Measurements from ENCODE around the gene OPRL1. TPM values are rescaled to one million over a fixed set of nuclear protein-coding genes. Genes with fewer than 3 reads are reported as not detected.

OPRL1 gene
- polyA plus RNA-seq, 3 donors = 7.0 to 9.0 (median 8.8) TPM

DNA sequence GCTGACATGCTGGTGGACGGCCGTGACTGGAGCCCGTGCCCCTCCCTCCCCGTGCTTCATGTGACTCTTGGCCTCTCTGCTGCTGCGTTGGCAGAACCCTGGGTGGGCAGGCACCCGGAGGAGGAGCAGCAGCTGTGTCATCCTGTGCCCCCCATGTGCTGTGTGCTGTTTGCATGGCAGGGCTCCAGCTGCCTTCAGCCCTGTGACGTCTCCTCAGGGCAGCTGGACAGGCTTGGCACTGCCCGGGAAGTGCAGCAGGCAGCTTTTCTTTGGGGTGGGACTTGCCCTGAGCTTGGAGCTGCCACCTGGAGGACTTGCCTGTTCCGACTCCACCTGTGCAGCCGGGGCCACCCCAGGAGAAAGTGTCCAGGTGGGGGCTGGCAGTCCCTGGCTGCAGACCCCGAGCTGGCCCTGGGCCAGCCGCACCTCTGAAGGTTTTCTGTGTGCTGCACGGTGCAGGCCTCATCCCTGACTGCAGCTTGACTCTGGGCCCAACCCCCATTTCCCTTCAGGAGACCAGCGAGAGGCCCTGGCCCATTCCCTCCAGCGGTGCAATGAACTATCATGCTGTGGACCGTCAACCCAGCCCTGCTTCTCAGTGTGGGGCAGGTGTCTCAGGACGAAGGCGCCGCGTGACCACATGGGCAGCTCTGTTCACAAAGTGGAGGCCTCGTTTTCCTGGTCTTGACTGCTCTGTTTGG is 19.4 kb downstream of the OPRL1 start:
- Histone ChIP-seq H3K4me1 (ENCODE audit: control insufficient read depth in 1 of 2, insufficient read depth in 2 of 2, low read length in 2 of 2) (peaks cover 4 to 7% of the 10 kb centered on the region in 2 donors), H2AFZ (ENCODE audit: insufficient read depth, low read depth, low read length, poor library complexity, severe bottlenecking) (no peak overlapping the region), H3K79me2 (ENCODE audit: insufficient read depth, low read length) (no peaks in the 10 kb centered on the region), H3K36me3 (replicated peaks in 1 of 2; ENCODE audit: control insufficient read depth in 1 of 2, insufficient read depth in 2 of 2, low read length in 2 of 2) (peaks cover 41 to 51% of the 10 kb centered on the region in 2 donors), H3K9ac (ENCODE audit: insufficient read depth, low read length, poor library complexity, severe bottlenecking) (no peak overlapping the region), H3K4me2 (replicated peaks; ENCODE audit: extremely low read depth, low read length, poor library complexity, severe bottlenecking) (no peak overlapping the region), H3K4me3 (replicated peaks in 1 of 3; ENCODE audit: low read depth in 2 of 3, low read length in 3 of 3) (no peak overlapping the region), H3K27ac (ENCODE audit: low read depth in 1 of 2, low read length in 2 of 2) (no peak overlapping the region), H3K27me3 (ENCODE audit: control insufficient read depth in 2 of 2, insufficient read depth in 2 of 2, low read length in 2 of 2) (peaks cover 6 to 33% of the 10 kb centered on the region in 2 donors), H4K20me1 (ENCODE audit: insufficient read depth, low read length) (peaks cover 20% of the 10 kb centered on the region), H3K9me3 (replicated peaks in 1 of 2; ENCODE audit: control insufficient read depth in 1 of 2, insufficient read depth in 1 of 2, low read length in 2 of 2) (no peaks in the 10 kb centered on the region)
- H3K4me3 Mint-ChIP-seq = no peak overlapping the region
- intact Hi-C loops (cut with micrococcal nuclease) = no loop called here
- H3K4me1 Mint-ChIP-seq = peaks cover 6% of the 10 kb centered on the region
- peaks cover 30 to 37% (median 33%) of the 10 kb centered on the region in 3 donors for H3K27me3 Mint-ChIP-seq (ENCODE audit: low read depth in 3 of 3)
- H3K9me3 Mint-ChIP-seq = peaks cover 2 to 12% (median 5%) of the 10 kb centered on the region in 7 donors
- H3K36me3 Mint-ChIP-seq = peaks cover 45 to 53% of the 10 kb centered on the region in 2 donors
- WGBS (ENCODE audit: insufficient coverage) = 93% methylated on average over 16 of the region's 21 CpGs
- TF ChIP-seq, protein P1, sequence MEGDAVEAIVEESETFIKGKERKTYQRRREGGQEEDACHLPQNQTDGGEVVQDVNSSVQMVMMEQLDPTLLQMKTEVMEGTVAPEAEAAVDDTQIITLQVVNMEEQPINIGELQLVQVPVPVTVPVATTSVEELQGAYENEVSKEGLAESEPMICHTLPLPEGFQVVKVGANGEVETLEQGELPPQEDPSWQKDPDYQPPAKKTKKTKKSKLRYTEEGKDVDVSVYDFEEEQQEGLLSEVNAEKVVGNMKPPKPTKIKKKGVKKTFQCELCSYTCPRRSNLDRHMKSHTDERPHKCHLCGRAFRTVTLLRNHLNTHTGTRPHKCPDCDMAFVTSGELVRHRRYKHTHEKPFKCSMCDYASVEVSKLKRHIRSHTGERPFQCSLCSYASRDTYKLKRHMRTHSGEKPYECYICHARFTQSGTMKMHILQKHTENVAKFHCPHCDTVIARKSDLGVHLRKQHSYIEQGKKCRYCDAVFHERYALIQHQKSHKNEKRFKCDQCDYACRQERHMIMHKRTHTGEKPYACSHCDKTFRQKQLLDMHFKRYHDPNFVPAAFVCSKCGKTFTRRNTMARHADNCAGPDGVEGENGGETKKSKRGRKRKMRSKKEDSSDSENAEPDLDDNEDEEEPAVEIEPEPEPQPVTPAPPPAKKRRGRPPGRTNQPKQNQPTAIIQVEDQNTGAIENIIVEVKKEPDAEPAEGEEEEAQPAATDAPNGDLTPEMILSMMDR (IDR thresholded peaks at IDR 0.05) = no peak
- H3K27ac Mint-ChIP-seq = no peak overlapping the region
- no peak for DNase-seq

DNA sequence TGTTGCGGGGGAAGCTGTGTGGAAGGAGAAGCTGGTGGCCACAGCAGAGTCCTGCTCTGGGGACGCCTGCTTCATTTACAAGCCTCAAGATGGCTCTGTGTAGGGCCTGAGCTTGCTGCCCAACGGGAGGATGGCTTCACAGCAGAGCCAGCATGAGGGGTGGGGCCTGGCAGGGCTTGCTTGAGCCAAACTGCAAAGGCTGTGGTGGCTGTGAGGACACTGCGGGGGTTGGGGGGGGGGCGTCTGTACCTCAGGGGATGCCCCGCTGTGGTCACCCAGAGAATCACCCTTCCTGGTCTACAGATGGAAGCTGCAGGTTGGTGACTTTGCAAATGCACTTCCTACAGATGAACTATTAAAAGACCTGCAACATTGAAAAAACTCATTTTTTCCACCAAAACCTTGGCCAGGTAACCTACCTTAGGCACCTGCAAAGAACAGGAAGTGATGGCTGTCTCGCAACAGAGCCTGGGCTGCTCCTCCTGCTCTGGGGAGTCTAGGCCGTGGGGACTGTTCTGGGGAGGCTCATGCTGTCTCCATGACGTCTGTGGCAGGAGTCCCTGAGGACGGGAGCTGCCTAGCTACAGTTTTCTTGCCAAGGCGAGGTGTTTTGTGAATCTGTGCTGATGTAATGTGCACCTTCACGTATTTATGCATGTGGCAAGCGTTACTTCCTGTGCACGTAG is 20.1 kb downstream of the OPRL1 start:
- H3K27ac Mint-ChIP-seq = no peak overlapping the region
- H3K36me3 Mint-ChIP-seq = peaks cover 45 to 53% of the 10 kb centered on the region in 2 donors
- Histone ChIP-seq H3K9me3 (replicated peaks in 1 of 2; ENCODE audit: control insufficient read depth in 1 of 2, insufficient read depth in 1 of 2, low read length in 2 of 2) (no peaks in the 10 kb centered on the region), H3K79me2 (ENCODE audit: insufficient read depth, low read length) (no peaks in the 10 kb centered on the region), H3K4me1 (ENCODE audit: control insufficient read depth in 1 of 2, insufficient read depth in 2 of 2, low read length in 2 of 2) (peaks cover 4 to 7% of the 10 kb centered on the region in 2 donors), H3K27me3 (ENCODE audit: control insufficient read depth in 2 of 2, insufficient read depth in 2 of 2, low read length in 2 of 2) (peaks cover 6 to 33% of the 10 kb centered on the region in 2 donors), H3K36me3 (replicated peaks in 1 of 2; ENCODE audit: control insufficient read depth in 1 of 2, insufficient read depth in 2 of 2, low read length in 2 of 2) (peaks cover 41 to 51% of the 10 kb centered on the region in 2 donors), H4K20me1 (ENCODE audit: insufficient read depth, low read length) (peaks cover 20% of the 10 kb centered on the region), H3K27ac (ENCODE audit: low read depth in 1 of 2, low read length in 2 of 2) (no peak overlapping the region), H3K9ac (ENCODE audit: insufficient read depth, low read length, poor library complexity, severe bottlenecking) (no peak overlapping the region), H2AFZ (ENCODE audit: insufficient read depth, low read depth, low read length, poor library complexity, severe bottlenecking) (no peak overlapping the region), H3K4me3 (replicated peaks in 1 of 3; ENCODE audit: low read depth in 2 of 3, low read length in 3 of 3) (no peak overlapping the region), H3K4me2 (replicated peaks; ENCODE audit: extremely low read depth, low read length, poor library complexity, severe bottlenecking) (no peak overlapping the region)
- H3K4me1 Mint-ChIP-seq = peaks cover 6% of the 10 kb centered on the region
- TF ChIP-seq, protein P1 (IDR thresholded peaks at IDR 0.05) = no peak
- DNase-seq = no peak
- no peak overlapping the region for H3K4me3 Mint-ChIP-seq
- peaks cover 2 to 12% (median 5%) of the 10 kb centered on the region in 7 donors for H3K9me3 Mint-ChIP-seq
- H3K27me3 Mint-ChIP-seq (ENCODE audit: low read depth in 3 of 3) = peaks cover 30 to 37% (median 33%) of the 10 kb centered on the region in 3 donors
- 78% methylated on average over 7 of the region's 14 CpGs for WGBS (ENCODE audit: insufficient coverage)
- intact Hi-C loops (cut with micrococcal nuclease) = no loop called here

All from CD14-positive monocyte (primary cell).